NCI-H2029 (cell line): ENCODE data around the gene ABCC4.
"Not testable (repeated sequence)": the region's sequence is repeated elsewhere in the genome, so short reads cannot be mapped to it uniquely, and the experiment has no call there.

Experiments used
- DNase-seq: peaks from one replicate; lab custom pipeline; 2025; lab: John Stamatoyannopoulos, UW

The ABCC4 gene

DNA sequence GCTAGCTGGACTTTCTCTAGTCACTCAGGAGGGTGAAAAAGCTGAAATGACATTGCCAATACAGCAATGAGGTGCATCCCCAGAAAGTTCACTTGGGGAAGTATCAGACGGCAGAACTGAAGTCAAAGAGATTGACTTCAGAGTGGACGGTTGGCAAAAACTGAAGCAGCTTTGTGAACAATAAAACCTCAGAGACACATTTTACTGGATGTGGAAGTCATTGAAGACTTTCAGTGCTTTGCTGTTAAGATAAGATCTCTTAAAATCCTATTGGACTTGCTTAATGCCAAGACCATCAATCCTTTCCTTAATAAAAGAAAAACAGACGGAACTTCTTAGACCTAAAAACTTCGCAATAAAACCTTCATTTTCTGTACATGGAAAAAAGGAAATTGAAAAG, 103.7 kb downstream of the ABCC4 start:
- no peak for DNase-seq

- DNase-seq, result no peak
Measured at GRCh38 chr13:95195146-95195545, 106.1 kb downstream of the ABCC4 start.

DNA sequence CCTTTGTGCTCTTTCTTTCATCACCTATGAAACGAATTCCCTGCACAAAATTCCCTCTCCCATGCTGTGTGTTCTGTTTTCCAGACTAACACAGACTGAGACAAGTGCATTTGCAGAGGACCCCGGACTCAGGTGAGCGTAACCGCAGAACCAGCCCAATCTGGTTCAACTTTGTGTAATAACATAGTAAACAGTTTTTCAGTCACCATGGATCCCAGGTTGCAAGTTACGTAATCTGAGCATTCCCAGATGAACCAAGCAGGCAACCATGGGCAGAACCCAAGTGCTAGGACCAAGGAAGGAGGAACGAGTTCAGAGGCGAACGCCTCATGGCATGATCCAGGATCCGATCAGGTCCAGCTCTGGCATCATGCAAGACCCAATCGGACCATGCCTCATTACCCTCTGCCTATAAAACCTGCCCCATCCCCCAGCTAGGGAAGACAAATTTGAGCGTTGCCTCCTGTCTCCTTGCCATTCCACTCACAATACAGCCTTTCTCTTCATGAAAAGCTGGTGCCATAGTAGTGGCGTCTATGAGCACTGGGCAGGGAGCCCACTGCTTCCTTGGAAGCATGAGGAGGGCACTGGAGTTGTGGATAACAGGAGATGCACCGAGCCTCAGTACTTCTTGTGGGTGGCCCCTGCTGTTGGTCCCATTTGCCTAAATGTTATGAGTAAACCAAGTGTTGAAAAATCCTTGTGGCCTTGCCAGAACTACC, 107.6 kb downstream of the ABCC4 start:
- DNase-seq, result no peak

GRCh38 chr13:95192998-95193397, 108.3 kb downstream of the ABCC4 start:
- no peak for DNase-seq

- not testable (repeated sequence) for DNase-seq
Measured at GRCh38 chr13:95192564-95192945, 108.7 kb downstream of the ABCC4 start.

DNA sequence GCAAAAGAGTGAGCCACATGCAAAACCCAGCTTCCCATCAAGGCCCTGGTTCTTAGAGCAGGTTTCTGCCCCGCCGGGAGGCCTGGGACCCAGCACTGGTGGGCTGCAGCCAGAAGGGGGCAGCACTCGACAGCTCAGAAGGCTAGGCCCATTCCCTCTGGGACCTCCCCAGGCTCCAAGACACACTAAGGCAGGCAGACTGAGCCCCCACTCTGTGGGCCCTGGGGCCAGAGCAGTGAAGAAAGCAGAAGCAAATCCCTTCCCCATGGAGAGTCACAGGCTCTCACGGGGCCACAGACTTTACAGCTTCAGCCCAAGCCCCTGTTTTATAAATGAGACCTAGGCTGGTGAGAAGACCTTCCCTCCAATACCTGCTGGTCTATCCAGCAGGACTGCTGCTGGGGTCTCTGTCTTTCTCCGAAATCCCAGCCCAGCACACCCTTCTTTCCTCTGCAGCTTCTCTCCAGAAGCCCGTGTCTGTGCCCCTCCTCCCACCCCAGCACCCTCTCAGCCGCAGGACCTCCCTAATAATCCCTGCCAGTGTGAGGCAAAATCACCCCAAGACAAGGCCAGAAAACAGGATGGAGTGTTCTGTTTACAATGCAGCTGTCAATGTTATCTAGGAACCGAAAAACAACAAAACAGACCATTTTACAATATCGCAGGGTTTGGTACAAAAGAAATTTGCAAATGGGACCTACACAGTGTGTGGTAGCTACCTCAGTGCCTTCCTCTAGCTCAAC, 109.3 kb downstream of the ABCC4 start:
- peak; percentile 8 for DNase-seq

- no peak for DNase-seq
Measured at GRCh38 chr13:95188128-95188527, 113.1 kb downstream of the ABCC4 start.

- no peak for DNase-seq
Measured at GRCh38 chr13:95185851-95186250, 115.4 kb downstream of the ABCC4 start.

- no peak for DNase-seq
Measured at GRCh38 chr13:95185311-95185710, 115.9 kb downstream of the ABCC4 start.

DNA sequence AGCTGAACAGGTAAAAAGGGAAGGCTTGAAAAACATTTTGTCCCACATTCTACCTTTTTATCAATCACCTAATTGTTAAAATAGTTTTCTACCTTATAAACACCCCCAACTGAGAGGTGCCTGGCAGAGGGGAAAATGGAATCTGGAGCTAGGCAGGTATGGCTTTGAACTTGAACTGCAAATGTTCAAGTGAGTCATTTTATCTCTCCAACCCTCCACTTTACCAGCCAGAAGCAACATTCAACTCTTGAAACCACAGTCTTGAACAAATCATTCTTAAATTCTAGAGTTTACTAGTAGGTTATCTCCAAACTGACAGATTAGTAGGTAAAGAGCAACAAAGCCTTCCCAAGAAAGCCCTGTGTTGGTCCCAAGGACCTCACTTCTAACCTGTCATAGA, 116.9 kb downstream of the ABCC4 start:
- no peak for DNase-seq

- no peak for DNase-seq
Measured at GRCh38 chr13:95182570-95183265, 118.5 kb downstream of the ABCC4 start.

- DNase-seq, result no peak
Measured at GRCh38 chr13:95181586-95181985, 119.7 kb downstream of the ABCC4 start.

- DNase-seq, result no peak
Measured at GRCh38 chr13:95180513-95181245, 120.6 kb downstream of the ABCC4 start.

- DNase-seq, result no peak
Measured at GRCh38 chr13:95176611-95177259, 124.5 kb downstream of the ABCC4 start.

DNA sequence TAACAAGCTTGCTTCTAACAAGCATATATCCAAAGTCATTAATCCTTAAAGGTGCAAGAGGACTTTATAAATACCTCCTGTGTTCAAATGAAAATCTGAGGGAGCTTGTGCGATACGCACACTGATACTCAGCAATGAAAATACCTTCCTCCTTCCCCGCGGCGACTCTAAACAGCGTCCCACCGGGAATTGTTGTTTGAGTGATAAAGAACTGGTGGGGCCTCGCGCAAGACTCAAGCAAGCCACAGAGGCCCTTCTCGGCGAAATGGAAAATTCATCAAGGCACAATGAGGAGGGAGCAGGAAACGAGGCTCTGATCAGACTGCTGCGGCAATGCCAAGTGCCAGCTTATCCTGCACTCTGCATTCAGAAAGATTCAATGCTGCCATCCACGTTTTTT, 126.7 kb downstream of the ABCC4 start:
- DNase-seq, result no peak

- no peak for DNase-seq
Measured at GRCh38 chr13:95168191-95168590, 133.1 kb downstream of the ABCC4 start.

- DNase-seq, result not testable (repeated sequence)
Measured at GRCh38 chr13:95167003-95167402, 134.2 kb downstream of the ABCC4 start.

- DNase-seq, result no peak
Measured at GRCh38 chr13:95164830-95165229, 136.4 kb downstream of the ABCC4 start.

DNA sequence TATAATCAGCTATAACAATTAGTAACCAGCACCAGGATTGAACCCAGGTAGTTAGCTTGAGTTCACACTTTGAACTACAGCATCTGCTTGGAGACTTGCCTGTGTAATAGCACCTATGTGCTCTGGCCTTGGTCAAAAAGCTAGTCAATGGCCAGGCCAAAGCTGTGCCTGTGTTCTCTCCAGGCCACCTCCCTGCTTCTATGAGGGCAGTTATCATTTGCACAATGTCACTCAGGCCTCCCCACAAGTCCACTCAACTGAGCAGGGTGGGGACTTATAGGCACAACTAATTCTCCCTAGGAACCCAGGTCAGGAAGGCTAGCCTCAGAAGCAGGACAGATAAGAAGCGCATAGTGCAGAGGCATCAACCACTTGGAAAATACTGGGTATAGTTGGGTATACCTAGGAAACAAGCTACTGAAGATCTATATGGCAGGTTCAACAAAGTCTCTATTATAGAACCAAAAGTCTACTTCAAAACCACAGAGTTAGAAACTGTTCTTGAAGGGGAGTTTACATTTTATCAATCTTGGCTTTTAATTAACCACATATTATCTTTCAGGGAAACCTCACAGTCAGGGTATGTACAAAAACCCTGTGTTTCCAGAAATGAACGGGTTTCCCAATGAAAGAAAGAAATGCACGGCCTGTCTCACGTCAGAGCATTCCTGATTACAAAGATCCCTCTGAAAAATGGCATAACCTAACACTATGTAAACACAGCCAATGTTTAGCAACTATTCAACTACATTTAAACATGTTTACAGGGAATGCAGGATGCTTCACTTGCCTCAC, 140.9 kb downstream of the ABCC4 start:
- no peak for DNase-seq

- no peak for DNase-seq
Measured at GRCh38 chr13:95159458-95159857, 141.8 kb downstream of the ABCC4 start.

DNA sequence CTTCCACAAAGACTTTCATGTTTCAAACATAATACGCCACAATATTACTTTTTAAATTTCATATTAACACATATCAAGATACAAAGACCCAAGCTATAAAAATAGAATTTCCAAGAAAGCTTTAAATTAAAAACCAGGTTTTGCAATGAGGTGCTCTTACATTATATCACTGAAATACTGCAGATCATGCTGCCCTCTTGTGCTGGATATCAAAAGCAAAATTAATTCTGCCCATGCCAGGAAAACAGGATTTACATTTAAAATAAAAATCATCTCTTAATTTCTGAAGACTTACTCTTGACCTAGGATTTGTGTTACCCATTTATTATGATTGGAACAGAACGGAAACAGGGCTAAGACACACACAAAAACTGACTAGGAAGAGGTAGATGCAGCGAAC, 145.0 kb downstream of the ABCC4 start:
- no peak for DNase-seq
